COLO668 (cell line): Measurements from ENCODE around the gene DMBX1.

ENCODE experiments used
- DNase-seq: peaks from one replicate; lab custom pipeline; 2025; ENCODE audit not compliant: unreplicated experiment; lab: John Stamatoyannopoulos, UW

The DMBX1 gene

DNA sequence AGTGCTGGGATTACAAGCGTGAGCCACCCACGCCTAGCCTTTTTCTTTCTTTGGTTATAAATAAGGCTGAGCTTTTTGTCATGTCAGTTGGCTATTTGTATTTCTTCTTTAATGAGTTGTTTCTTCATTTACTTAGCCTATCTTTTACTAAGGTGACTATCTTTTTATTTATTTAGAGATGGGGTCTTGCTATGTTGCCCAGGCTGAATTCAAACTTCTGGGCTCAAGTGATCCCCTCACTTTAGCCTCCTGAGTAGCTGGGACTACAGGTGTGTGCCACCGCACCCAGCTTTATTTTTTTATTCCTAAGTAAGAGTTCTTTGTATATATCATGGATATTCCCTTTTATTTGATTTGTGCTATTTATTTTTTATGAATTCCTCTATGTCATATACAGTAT, 11.9 kb downstream of the DMBX1 start:
- no peak for DNase-seq

DNA sequence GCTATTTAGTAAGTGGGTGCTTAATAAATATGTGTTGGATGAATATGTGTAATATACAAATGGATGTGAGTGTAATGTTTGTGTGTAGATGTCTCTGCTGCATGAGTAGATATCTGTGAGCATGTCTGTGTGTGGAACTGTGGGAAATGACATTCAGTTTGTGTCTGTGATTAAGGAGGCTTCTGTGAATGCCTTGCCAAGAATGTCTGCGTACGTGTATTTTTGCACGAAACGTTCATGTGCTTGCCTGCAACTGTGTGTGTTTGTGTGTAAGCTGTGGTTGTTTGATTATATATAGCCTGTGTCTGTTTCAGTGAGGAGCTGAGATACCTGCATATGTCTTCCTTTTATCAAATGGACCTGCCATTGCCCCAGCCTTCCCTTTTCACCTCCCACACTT, 13.8 kb downstream of the DMBX1 start:
- no peak for DNase-seq

DNA sequence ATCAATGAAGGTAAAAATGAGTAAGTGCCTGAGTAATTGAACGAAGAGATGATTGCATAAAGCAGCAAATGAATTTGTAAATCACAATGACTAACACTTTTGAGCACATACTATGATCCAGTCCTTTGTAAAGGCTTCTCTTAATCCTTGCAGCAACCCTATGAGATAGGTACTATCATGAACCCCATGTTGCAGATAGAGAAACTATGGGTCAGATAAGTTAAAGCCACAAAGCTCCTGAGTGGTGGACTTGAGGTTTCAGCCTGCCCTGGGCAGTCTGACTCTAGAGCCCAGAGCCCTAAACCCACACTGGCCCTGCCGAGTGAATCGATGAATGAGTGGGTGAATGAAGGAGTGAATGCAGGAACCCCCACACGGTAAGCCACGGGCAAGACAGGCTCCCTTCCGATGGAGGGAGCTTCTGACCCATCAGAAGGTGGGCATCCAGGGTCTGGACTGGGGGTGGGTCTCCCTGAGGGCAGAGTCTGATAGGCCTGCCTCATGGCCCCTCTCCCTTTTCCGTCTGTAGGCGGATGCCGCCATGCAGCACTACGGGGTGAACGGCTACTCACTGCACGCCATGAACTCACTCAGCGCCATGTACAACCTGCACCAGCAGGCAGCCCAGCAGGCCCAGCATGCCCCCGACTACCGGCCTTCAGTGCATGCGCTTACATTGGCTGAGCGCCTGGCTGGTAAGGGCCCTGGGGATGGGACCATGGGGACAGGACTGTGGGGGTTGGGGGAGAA, 17.0 kb downstream of the DMBX1 start:
- no peak for DNase-seq

- no peak for DNase-seq
Measured at GRCh38 chr1:46508757-46509156, 19.1 kb downstream of the DMBX1 start.

DNA sequence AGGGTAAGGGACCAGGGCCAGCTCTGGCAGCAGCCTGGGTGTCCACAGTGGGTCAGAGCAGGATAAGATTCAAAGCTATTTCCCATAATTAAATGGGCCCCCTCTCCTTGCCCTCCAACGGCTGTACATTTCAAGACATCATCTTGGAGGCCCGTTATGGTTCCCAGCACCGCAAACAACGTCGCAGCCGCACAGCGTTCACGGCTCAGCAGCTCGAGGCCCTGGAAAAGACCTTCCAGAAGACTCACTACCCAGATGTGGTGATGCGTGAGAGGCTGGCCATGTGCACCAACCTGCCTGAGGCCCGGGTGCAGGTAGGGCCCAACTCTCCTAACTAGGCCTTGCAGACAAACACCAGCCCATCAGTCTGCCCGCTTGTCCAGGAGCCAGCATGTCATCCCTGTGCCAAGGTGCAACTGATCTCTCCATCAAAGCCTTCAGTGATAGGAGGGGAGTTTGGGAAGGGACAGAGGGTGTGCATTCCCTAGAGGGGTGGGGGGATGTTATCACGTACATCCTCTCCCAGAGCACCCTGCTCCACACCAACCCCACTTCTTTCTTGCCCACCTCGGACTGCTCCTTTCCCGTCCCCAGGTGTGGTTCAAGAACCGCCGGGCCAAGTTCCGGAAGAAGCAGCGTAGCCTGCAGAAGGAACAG, 20.8 kb downstream of the DMBX1 start:
- DNase-seq: no peak

DNA sequence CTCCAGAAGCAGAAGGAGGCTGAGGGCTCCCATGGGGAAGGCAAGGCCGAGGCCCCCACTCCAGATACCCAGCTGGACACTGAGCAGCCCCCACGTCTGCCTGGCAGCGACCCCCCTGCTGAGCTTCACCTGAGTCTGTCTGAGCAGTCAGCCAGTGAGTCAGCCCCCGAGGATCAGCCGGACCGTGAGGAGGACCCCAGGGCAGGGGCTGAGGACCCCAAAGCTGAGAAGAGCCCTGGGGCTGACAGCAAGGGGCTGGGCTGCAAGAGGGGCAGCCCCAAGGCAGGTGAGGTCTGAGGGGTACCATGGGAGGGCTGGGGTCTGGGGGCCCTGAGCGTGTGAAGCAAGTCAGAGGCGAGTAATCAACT, 21.3 kb downstream of the DMBX1 start:
- DNase-seq: no peak

DNA sequence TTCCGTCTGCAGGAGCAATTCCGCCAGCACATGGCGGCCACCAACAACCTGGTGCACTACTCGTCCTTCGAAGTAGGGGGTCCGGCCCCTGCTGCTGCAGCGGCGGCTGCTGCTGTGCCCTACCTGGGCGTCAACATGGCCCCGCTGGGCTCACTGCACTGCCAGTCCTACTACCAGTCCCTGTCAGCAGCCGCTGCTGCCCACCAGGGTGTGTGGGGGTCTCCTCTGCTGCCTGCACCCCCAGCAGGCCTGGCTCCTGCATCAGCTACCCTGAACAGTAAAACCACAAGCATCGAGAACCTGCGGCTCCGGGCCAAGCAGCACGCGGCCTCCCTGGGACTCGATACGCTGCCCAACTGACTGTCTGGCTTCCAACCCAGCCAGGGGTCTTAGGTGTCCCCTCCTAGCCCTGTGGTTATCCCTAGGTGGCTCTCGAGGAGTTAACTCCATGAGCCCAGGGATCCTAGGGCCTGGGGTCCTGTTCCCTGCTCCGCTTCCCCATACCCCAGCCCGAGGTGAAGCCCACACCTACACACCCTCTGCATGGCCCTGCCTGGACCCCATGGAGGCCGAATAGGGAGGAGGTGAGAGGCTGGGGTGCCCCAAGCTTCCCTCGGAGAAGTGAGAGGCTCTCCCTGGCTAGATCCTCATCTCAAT, 22.6 kb downstream of the DMBX1 start:
- DNase-seq: no peak

GRCh38 chr1:46512792-46513190, 23.2 kb downstream of the DMBX1 start:
- DNase-seq: no peak

GRCh38 chr1:46513536-46513935, 23.9 kb downstream of the DMBX1 start:
- DNase-seq: no peak

DNA sequence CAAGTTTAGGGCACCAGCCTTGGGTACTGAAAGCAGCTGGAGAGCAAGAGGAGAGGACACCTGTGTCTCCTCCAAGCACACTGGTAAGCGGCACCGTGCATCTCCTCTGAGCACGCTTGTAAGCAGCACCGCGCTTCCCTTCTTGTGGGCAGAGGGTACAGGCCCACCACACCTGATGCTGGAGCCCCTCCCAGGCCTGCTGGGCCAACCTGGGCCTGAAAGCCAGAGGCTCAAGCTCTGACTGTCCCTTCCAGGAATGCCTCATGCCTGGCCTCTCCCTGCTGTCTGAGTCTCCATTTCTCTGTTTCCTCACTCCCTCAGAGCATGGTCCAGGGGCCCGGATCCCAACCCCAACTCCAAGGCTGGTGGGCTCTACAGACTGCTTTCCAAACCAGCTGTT, 25.9 kb downstream of the DMBX1 start:
- no peak for DNase-seq

DNA sequence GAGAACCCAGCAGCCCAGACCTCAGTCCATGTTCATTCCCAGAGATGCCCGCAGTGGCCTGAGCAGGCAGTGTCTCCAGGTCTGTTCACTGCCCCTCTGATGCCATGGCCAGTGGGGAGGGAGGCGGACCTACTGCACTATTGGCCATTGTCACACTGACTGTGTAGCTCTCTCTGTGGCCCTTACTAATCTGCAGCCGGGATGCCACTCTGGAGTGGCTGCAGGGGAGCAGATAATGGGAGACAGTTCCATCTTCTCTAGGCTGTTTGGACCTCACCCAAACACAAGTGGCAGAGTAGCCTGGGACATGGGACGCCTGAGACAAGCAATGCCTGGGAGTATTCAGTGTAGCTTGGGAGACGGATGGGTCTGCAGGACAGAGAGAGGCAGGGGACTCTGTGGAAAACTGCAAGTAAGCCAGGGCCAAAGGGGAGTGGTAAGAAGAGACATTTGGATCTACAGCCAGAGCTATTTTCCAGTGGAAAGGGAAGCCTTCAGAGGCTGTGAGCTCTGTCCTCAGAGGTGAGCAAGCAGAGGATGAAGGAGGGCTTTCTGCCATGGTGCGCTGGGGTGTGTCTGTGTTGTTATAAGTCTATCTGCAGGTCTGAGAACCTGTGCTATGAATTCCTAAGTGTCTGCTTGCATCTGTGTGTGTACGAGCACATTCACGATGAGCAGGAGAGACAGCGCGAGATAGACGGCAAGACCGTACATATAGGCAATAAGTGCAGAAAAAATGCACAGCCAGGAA, 26.7 kb downstream of the DMBX1 start:
- no peak for DNase-seq

DNA sequence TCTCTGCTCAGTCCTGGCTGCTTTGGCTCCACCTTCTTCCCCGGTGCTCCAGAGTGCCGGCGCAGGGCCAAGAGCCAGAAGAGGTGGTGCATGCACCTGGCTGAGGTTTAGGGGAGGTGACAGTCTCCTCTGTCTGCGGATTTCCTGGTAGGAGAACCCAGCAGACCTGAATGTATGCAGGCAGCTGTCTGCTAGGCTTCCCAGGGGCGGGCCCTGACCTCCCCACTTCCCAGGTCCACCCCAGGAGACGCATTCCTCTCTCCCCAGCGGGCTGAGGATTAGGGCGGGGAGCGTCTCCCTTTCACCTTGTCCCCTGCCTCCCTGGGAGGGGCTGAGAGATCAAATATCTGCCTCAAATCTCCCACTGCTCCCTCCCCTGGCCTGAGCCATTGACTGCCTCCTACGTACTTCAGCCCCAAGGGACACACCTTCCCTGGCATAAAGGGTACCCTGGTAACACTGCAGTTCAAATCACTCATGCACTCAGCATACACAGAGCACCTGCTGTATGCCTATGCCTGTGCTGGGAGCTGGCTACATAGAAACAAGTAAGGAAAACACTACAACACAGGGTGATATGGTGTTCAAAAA, 27.5 kb downstream of the DMBX1 start:
- peak; percentile 87 for DNase-seq

- DNase-seq: no peak
Measured at GRCh38 chr1:46517932-46518498, 28.4 kb downstream of the DMBX1 start.

- DNase-seq: no peak
Measured at GRCh38 chr1:46519209-46519608, 29.6 kb downstream of the DMBX1 start.

GRCh38 chr1:46520063-46520911, 30.7 kb downstream of the DMBX1 start:
- no peak for DNase-seq

DNA sequence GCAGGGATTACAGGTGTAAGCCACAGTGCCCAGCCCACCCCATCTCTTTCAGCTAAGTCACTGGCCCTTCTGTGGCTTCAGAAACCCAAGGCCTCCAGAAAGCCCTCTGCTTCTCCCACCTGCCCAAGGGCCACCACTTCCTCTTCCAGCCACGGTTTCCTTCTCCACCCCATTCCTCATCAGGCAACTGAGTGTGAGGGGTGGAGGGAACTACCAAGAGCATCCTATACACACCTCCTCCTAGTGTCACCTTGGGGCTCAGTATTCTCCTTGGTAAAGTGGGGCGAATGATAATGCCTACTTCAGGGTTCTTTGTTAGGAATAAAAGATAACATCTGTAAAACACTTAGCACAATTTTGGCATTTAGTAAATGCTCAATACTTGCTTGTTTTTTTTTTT, 31.8 kb downstream of the DMBX1 start:
- no peak for DNase-seq

DNA sequence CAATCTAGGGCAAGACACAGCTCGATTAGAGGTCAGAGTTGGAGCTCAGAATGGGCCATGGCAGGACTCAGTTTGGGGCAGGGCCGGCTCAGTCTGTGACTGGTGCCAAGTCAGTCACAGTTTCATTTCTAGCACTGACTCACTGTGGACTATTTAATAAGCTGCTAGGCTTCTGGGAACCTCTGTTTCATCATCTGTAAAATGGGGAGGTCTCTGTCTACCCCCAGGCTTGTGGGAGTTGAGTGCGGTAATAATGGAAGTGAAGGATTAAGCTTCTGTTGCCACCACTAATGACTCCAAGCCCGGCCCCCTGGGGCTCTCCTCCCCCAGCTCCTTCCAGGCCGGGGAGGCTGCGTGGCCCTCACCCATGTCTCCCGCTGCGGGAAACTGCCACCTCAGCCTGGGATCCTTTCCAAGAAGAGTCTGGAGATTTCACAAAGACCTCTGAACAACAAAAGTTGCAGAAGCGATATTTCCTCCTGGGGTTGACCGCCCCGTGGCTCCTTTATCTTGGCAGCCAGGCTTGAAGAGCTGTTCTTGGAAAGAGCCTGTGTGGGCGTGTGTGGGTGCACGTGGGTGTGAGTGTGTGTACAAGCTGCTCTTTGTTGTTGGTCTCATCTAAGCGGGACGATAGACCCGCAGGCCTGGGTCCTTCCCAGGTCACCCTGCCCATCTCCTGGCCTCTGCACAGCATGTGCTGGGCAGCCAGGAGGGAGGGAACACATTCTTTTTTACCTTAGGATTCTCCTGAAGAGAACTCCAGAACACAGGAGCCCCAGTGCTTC, 32.7 kb downstream of the DMBX1 start:
- no peak for DNase-seq

- no peak for DNase-seq
Measured at GRCh38 chr1:46522969-46523320, 33.3 kb downstream of the DMBX1 start.
